GM12891 (cell line): ENCODE data around the gene TNRC6C.

Experiments used
- POLR2A ChIP-seq: IDR thresholded peaks from 2 replicates; pipeline ENCODE4 v1.6.1; 2011; ENCODE audit warnings: low read depth, low read length, control low read depth
- POLR2AphosphoS5 ChIP-seq: IDR thresholded peaks from 2 replicates; pipeline ENCODE4 v1.6.1; 2011; ENCODE audit warnings: low read depth, low read length, control low read depth
- POU2F2 ChIP-seq: IDR thresholded peaks from 2 replicates; pipeline ENCODE4 v1.6.1; 2011; ENCODE audit warnings: low read depth, mild to moderate bottlenecking, control low read depth, low read length, moderate library complexity
- TAF1 ChIP-seq: IDR thresholded peaks from 2 replicates; pipeline ENCODE4 v1.6.1; 2011; ENCODE audit warnings: low read depth, low read length, control low read depth

- no peak for TF ChIP-seq TAF1
- TF ChIP-seq POLR2AphosphoS5, result no peak
- TF ChIP-seq POLR2A, result no peak
- no peak for TF ChIP-seq POU2F2
These were observed 1.5 kb downstream of the TNRC6C start for GRCh38 chr17:77959926-77960521.
